Stimulated activated CD4-positive, alpha-beta T cell treated with anti-CD3 and anti-CD28 coated beads, Interleukin-12 subunit alpha, Interleukin-12 subunit beta, amount 100 ng/mL, for 24 hours (primary cell): Measurements from ENCODE around the gene SHC1.
A peak's percentile ranks its signal among the peaks of the same experiment; 100 is the strongest.
"Not testable (repeated sequence)": the region's sequence is repeated elsewhere in the genome, so short reads cannot be mapped to it uniquely, and the experiment has no call there.

Experiments
- DNase-seq, 2 experiments: peaks; one replicate each; pipeline ENCODE4 v3.0.0-alpha.2; 2020; ENCODE audit warnings: low read depth in 2 of 2

The SHC1 gene

DNA sequence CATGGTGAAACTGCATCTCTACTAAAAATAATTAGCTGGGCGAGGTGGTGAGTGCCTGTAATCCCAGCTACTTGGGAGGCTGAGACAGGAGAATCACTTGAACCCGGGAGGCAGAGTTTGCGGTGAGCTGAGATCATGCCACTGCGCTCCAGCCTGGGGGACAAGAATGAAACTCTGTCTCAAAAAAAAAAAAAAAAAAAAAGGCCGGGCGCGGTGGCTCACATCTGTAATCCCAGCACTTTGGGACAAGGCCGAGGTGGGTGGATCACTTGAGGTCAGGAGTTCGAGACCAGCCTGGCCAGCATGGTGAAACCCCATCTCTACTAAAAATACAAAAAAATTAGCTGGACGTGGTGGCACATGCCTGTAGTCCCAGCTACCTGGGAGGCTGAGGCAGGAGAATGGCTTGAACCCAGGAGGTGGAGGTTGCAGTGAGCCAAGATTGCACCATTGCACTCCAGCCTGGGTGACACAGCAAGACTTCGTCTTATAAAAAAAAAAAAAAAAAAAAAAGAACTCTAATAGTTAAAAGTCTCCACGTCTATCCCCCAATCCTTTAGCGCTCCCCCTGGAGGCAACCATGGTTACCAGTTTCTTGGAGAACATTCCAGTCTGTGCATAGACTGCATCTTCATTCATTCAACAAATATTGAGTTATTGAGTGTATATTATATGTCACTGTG is 24.9 kb upstream of the SHC1 start:
- DNase-seq, result not testable (repeated sequence)

DNA sequence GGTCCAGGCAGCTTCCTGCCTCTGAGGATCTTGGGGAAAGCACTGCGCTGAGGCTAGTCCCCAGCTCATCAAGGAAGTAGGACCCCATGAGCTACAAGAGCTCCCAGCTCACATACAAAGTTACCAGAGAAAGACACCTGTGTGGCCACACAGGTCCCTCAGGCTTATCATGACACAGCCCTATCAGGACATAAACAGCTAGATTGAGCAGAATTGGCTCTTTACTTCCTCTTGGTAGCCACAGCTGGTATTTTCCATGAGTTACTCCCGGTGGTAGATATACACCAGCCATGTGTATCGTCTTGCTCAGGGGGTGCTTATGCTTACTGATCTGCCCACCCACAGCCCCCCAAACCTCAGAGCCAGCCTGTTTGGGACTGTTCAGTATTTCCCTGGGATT is 24.0 kb upstream of the SHC1 start:
- no peak for DNase-seq

DNA sequence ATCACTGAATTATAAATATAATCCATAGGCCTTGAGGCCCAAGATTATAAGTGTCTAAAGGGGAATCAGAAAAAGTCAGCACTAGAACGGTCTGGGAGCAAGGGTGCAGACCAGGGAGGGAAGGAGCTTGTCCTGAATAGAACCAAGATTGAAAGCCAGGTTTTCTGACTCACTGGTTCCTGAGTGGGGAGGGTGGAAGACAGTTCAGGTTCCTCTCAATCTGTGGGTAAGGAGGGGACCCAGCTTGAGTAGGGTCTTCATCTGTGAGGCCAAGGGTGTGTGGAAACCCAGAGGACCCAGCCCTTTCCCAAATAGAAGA is 23.7 kb upstream of the SHC1 start:
- no peak for DNase-seq

DNA sequence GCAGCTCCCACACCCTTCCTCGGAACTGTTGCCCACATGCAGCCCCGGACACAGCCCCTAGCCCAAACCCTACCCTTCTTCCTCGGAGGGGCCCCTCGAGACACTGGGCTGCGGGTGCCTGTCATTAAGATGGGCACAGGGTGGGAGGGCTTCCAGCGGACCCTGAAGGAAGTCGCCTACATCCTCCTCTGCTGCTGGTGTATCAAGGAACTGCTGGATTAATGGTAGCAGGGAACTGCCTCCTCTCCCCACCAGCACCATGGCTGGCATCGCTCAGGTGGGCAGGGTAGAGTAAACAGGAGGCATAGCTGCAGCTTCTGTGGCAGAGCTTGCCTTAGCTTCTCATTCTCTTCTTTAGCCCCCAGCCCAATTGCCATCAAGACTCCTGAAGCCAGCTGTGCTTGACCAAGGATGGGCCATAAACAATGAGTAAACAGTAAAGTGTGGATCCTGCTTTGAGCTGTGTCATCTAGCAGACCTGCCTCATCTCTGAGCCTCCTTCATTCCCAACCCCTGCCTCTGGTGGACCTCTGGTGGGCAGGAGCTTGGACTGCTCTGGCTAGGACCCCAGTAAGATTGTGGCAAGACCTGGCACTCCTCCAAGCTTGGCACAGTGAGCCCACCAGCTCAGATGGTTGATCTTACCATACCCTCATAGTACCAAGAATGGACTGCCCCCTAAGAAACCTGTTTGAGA is 23.2 kb upstream of the SHC1 start, which contains the start of gene LENEP:
Gene LENEP (plus strand): TSS at position 15 of the 697 bp plus-strand sequence. CDS start 22 bp downstream, at position 37.
- no peak for DNase-seq

DNA sequence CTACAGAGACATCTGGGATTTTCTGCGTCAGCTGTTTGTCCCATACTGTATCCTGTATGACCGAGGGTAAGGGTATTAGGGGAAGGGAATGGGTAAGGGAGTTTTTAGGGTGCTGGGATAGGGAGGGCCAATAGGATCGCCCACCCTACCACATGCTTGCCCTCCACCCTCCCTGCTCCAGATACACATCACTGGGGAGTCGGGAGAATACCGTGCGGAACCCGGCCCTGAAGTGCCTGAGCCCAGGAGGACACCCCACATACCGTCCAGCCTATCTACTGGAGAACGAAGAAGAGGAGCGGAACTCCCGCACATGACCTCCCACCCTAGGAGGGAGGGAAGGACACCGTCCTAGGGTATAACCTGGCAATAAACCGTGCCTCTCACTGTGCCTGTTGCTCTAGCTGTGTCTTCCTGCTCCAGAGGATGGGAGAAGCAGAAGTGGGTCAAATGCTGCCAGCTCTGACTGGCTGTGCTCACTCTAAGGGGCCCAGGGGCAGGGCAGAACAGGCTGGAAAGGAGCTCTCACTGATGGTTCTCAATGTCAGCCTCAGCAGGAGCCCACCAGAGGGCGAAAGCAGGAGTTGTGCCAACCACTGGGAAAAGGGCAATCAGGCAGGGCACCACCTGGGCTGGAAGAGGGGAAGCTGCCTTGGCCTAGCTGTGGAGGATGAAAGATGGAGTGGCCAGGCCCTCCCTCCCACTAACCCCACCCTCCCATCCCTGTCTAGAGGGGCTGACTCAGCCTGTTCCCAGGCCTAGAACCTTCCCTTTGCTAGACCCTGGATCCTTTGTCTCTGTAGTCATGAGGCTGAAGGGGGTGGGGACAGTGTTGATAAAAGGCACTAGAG is 22.4 kb upstream of the SHC1 start:
- DNase-seq, result no peak

DNA sequence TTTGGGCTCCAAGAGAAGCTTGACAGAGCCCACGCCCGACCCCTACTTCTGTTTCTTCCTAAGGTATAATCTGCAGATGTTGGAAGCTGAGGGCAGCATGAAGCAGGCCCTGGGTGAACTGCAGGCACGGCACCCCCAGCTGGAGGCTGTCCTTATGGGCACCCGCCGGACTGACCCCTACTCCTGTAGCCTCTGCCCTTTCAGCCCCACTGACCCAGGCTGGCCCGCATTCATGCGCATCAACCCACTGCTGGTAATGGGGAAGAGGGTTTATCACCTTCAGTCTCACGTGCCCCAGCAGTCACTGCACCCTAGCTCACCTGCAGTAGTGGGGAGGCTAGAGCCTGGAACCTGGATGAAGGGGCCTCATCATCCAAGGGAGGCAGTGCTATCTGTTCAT is 19.7 kb upstream of the SHC1 start:
- DNase-seq, result no peak

DNA sequence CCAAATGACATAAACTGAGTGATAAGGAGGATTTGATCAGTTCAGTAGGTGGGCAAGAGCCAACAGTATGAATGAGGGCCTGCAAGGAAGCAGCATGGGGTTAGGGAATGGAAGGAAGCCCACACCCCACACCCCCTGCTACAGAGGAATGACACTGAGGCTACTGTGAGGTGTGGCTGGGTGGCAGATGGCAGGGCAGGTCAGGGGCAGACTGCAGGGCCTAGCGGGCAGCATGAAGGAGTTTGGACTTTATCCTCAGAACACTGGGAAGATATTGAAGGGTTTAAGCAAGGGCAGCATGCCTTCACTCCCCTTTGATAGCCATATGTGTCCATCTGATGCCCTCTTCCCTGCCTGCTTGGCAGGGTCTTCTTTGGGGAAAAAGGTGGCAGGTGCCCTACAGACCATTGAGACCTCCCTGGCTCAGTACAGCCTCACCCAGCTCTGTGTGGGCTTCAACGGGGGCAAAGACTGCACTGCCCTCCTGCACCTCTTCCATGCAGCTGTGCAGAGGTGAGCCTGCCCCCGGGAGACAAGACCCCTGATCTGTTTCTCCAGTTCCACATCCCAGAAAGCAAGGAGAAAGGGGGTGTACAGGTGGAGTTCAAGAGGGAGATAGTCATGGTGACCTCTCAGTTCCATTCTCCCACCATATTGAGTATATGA is 18.8 kb upstream of the SHC1 start:
- DNase-seq, result no peak

DNA sequence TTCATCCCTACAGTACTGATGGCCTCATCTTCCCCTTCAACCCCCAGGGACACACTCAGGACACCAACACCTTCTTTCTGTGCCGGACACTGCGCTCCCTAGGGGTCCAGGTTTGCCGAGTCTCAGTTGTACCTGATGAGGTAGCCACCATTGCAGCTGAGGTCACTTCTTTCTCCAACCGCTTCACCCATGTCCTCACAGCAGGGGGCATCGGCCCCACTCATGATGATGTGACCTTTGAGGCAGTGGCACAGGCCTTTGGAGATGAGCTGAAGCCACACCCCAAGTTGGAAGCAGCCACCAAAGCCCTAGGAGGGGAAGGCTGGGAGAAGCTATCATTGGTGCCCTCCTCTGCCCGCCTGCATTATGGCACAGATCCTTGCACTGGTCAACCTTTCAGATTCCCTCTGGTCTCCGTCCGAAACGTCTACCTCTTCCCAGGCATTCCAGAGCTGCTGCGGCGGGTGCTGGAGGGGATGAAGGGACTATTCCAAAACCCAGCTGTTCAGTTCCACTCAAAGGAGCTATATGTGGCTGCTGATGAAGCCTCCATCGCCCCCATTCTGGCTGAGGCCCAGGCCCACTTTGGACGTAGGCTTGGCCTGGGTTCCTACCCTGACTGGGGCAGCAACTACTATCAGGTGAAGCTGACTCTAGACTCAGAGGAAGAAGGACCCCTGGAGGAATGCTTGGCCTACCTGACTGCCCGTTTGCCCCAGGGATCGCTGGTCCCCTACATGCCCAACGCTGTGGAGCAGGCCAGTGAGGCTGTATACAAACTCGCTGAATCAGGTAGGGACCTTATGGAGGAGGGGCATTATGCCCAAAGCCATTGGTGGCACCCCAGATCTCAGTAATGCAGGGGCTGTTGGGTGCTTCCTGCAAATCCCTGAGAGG is 17.8 kb upstream of the SHC1 start:
- no peak for DNase-seq

DNA sequence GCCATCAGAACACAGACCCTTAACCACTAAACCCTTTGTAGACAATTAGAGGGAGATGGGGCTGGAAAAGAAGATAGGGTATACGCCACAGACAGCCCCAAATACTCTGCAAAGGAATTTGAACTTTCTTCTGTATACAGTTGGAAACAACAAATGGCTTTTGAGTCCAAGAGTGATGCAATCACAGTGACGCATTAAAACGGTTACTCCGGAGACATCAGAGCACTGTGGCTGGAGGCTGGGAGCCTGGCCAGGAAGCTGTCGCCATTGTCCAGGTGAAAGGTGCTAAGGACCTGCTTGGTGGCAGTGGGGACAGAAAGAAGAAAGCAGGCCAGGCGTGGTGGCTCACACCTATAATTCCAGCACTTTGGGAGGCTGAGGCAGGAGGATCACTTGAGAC is 16.8 kb upstream of the SHC1 start:
- DNase-seq, result no peak

DNA sequence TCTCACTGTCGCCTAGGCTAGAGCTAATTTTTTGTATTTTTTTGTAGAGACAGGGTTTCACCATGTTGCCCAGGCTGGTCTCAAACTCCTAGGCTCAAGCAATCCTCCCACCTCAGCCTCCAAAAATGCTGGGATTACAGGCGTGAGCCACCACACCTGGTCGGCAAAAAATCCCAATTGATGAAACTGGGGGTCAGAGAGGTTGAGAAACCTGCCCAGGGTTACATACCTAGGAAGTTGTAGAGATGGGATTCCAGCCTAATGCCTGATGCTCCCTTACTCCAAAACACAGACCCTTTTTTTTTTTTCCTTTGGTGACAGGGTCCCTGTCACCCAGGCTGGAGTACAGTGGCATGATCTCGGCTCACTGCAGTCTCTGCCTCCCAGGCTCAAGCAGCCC is 16.2 kb upstream of the SHC1 start:
- DNase-seq, result not testable (repeated sequence)

DNA sequence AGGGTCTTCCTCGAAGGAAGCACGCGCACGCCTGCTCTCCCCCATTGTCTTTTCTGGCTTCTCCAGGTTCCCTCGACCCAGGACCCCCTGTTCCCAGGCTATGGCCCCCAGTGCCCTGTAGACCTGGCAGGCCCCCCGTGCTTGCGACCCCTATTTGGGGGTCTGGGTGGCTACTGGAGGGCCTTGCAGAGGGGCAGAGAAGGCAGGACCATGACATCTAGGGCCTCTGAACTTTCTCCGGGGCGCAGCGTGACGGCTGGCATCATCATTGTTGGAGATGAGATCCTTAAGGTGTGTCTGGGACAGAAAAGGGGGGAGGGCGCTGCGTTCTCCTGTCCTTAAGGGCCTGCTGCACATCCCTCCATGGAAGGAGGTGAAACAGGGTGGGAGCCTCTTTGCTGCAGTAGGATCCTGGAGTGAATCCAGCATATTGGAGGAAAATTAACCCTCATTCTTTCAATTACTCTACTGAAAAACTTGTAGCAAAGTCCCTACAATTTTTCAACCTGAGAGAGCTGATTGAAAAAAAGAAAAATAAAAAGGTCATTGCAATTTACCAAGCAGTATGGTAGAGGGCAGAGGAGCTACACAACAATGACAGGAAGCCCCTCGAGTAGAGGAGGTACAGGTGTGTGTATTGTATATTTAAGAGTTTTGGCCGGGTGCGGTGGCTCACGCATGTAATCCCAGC is 13.4 kb upstream of the SHC1 start:
- DNase-seq, result no peak

DNA sequence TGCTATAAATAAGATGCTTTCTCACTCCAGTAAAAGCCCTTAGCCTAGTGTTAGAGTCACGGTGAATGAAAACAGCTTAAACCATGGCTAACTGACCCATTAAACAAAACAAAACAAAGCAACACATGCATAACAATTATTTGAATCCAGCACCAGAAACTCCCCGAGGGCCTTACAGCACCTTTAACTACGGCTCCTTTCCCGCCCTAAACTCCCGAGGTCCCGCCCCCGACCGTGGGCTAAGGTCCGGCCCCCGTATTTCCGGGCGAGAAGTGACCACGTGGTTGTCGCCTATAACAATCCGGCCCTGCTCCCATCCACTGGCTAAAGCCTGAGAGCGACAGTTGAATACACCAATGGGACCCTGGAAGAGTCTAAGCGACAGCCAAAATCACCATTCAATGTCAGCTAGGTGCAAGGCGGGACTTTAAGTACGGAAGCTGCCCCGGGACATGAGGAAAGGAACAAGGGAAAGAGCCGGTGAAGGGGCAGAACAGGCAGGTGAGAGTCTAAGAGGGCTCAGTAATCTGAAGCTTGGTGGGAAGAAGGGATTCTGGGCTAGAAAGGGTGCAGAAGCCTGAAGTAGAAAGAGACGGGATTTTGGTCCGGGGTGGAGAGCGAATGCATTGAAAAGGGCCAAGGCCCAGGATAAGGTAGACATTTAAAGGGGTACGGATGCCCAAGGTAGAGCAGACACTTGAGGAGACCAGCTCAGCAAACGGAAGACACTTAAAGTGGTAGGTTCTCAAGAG is 12.5 kb upstream of the SHC1 start, which contains the start of gene FLAD1:
Gene FLAD1 (plus strand): TSS at position 448 of the 752 bp plus-strand sequence. CDS start 351 bp downstream, outside the sequence.
- peak; percentile 93 to 96 for DNase-seq

DNA sequence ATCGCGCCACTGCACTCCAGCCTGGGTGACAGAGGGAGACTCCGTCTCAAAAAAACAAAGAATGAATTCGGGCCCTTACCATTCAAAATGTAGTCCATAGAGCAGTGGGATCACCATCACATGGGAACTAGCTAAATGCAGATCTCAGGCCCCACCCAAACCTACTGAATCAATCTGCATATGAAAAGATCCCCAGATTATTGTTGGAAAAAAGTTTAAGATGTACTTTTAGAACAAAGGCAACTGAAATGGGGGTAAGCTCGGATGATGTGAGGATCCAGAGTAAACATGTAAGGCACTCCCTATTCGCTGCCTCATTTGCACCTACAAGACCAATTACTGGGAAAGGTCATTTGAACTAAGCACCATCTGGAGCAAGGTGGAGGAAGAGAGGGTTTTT is 11.8 kb upstream of the SHC1 start:
- no peak for DNase-seq

DNA sequence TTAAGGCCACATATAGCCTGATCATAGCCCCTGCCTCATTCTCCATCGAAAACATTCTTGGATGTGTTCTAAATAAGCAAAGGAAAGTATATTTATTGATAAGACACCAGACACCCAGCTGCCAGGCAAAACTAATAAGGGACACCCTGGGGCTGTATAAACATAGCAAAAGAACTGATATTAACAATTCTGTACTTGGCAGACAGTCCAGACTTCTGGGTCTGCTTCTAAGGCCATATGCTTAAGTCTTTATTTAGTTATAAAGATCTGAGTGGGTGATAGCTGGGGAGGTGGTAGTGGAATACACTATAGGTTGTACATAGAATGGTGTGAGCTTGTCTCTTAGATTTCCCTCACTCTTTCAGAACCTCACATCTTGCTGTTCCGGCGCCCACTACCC is 7.8 kb upstream of the SHC1 start:
- no peak for DNase-seq

DNA sequence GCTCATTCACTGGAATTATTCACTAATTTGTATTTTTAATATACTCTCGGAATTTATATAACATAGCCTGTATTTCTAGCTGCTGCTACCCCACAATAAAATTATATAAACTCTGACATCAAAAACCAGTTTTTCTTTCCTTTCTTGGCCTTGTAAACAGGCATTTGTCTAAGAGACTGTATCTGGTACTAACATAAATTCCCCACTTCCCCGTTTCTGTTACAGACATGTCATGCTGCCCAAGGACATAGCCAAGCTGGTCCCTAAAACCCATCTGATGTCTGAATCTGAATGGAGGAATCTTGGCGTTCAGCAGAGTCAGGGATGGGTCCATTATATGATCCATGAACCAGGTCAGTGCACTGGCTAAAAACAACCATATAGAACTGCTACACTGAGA is 7.2 kb upstream of the SHC1 start:
- not testable (repeated sequence) for DNase-seq

DNA sequence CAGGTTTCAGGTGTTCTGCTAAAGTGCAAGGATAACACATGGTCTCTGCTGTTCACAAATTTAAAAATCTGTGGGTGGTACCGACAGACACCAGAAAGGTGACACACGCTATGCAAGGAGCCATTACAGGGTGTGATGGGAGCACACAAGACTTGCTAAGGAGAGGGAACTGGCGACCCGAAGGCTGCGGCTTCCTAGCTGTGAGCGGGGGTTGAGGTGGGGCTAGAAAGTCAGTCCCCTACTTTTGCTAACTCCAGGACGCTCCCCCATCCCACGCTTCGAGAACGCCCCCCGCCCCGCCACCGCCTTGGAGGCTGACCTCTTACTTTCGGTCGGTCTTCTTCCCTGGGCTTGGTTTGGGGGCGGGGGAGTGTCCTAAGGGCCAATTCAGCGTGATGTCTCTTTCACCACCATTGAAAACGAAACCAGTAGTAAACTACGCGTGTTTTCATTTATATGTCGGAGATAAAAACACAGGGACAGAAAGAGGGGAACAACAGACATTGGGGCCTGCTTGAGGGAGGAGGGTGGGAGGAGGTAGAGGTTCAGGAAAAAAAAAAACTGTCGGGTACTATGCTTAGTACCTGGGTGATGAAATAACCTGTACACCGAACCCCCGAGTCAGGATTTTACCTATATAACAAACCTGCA is 5.0 kb upstream of the SHC1 start:
- DNase-seq, result peak in 1 of 2 experiments; percentile 58

DNA sequence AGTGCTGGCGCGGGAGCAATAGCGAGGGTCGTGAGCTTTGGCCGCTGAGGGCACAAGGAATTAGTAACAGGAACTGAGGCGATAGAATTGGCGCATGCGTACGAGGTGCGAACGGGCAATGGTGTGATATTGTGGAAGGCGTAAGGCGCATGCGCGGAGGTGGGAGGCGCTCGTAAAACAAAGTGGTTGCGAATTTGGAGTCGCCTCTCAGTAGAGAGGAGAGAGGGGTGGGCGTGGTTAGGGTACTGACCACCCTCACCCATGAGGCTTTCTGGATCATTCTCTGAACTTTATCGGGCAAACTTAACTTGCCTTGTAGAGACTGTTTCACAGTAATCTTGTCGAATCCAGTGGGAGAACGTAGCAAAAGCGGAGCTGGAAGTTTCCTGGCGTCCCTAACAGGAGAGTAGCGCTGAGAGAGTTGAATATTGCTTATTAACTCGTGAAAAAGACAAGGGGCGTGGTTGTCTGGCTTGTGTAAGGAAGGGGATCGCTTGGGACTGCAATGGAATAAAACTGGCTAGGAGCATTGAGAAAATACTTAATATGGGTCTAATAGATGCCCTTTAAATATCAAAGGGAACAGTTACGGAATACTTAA is 4.4 kb upstream of the SHC1 start:
- DNase-seq, result peak; percentile 91 to 92

DNA sequence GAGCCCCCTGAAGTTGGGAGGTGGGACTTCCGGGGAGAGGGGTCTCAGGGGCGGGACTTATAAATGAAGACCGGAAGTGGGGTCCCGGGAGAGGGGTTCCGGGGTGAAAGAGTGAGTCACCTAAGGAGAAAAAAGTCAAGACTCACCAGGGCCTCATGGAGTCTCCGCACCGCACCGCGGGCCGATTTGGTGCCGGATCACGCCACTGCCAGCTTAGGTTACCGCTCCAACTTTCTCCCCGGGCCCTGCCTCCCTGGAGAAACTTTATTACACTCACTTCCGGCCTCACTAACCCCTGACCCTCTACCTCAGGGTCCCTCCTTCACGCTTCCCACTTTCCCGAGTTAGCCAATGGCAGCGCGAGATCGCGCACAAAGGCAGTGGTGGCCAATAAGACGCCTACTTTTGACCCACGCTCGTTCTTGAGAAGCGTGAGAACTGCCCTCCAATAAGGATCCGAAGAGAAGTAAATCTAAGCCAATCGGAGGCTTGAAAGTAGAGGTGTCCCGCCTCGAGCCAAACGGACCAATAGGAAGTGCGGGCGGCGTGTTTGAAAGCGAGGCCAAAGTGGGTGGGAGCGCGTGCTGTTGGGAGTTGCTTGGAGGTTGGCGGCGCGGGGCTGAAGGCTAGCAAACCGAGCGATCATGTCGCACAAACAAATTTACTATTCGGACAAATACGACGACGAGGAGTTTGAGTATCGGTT is 3.7 kb upstream of the SHC1 start, which contains the start of gene CKS1B:
Gene CKS1B (plus strand): TSS at position 580 of the 706 bp plus-strand sequence. CDS start 65 bp downstream, at position 645.
- DNase-seq, result peak; percentile 87 to 92
